PC-3 (cell line): ENCODE measurements around the gene ZFP3. TPM values are rescaled to one million over a fixed set of nuclear protein-coding genes. Genes with fewer than 3 reads are reported as not detected.
"Not testable (repeated sequence)": the region's sequence is repeated elsewhere in the genome, so short reads cannot be mapped to it uniquely, and the experiment has no call there.

ENCODE experiments used
- ATAC-seq: fragments of 200-7000 bp; cut with Tn5 transposase; 2 replicates; pipeline ENCODE4 v1.9.1; 2020; ENCODE audit warnings: mild to moderate bottlenecking, moderate library complexity
- BruUV-seq: library from RNA; stranded (reverse); fragments of 400-500 nt; replicated peaks from 2 replicates; lab custom pipeline; 2021; lab: Mats Ljungman, UMichigan
- CTCF ChIA-PET: fragments of 300-600 bp; sonication (Branson Sonifier 250); formaldehyde crosslinking; loops from one replicate; lab custom pipeline; 2022; ENCODE audit warnings: antibody characterized with exemption; lab: Charles Lee
- POLR2A ChIA-PET: fragments of 300-600 bp; sonication (Branson Sonifier 250); formaldehyde crosslinking; loops from one replicate; lab custom pipeline; 2022; ENCODE audit warnings: antibody characterized with exemption; ENCODE audit not compliant: unreplicated experiment; lab: Charles Lee
- DNase-seq: peaks from one replicate; pipeline ENCODE4 v3.0.0-alpha.2; 2015
- H2AFZ ChIP-seq: fragments of 300-600 bp; sonication (generic); 2 replicates; pipeline ENCODE4 v1.6.0; 2016; ENCODE audit warnings: antibody characterized with exemption, low read length
- H3F3A ChIP-seq: fragments of 300-600 bp; sonication (generic); one replicate; pipeline ENCODE4 v1.6.0; 2017; ENCODE audit warnings: antibody characterized with exemption, low read length, control low read depth, mild to moderate bottlenecking; ENCODE audit not compliant: unreplicated experiment
- H3K27ac ChIP-seq: fragments of 300-600 bp; sonication (generic); 2 replicates; pipeline ENCODE4 v1.5.1; 2016; ENCODE audit warnings: mild to moderate bottlenecking, low read length
- H3K27me3 ChIP-seq: fragments of 300-600 bp; sonication (generic); 2 replicates; pipeline ENCODE4 v1.6.1; 2016; ENCODE audit warnings: low read length, mixed read lengths
- H3K36me3 ChIP-seq: fragments of 300-600 bp; sonication (generic); 2 replicates; pipeline ENCODE4 v1.6.1; 2016; ENCODE audit warnings: low read depth, mixed run types, low read length, mixed read lengths
- H3K4me1 ChIP-seq: fragments of 300-600 bp; sonication (generic); 2 replicates; pipeline ENCODE4 v1.5.1; 2016; ENCODE audit warnings: low read length; ENCODE audit not compliant: insufficient read depth
- H3K4me2 ChIP-seq: fragments of 300-600 bp; sonication (generic); 2 replicates; pipeline ENCODE4 v1.6.0; 2016; ENCODE audit warnings: low read length
- H3K4me3 ChIP-seq: fragments of 300-600 bp; sonication (generic); 2 replicates; pipeline ENCODE4 v1.5.1; 2016; ENCODE audit warnings: mild to moderate bottlenecking, low read length, mixed read lengths
- H3K79me2 ChIP-seq: fragments of 300-600 bp; sonication (generic); 2 replicates; pipeline ENCODE4 v1.6.1; 2017; ENCODE audit warnings: low read length, mixed read lengths
- H3K9ac ChIP-seq: fragments of 300-600 bp; sonication (generic); 2 replicates; pipeline ENCODE4 v1.6.0; 2016; ENCODE audit warnings: mild to moderate bottlenecking, low read length
- H3K9me2 ChIP-seq: fragments of 300-600 bp; sonication (generic); replicated peaks from 2 replicates; pipeline ENCODE4 v1.6.1; 2016; ENCODE audit warnings: mixed run types, low read length, mixed read lengths
- H3K9me3 ChIP-seq: fragments of 300-600 bp; sonication (generic); 2 replicates; pipeline ENCODE4 v1.6.1; 2016; ENCODE audit warnings: low read length, mixed read lengths
- H4K20me1 ChIP-seq: fragments of 300-600 bp; sonication (generic); 2 replicates; pipeline ENCODE4 v1.6.1; 2016; ENCODE audit warnings: low read length, mixed read lengths
- EZH2 ChIP-seq: fragments of 300-600 bp; sonication (generic); IDR thresholded peaks from one replicate; pipeline ENCODE4 v1.6.1; 2017; ENCODE audit warnings: antibody characterized with exemption, mild to moderate bottlenecking, low read length; ENCODE audit not compliant: unreplicated experiment
- EZH2phosphoT487 ChIP-seq: fragments of 300-600 bp; sonication (generic); IDR thresholded peaks from 2 replicates; pipeline ENCODE4 v1.6.1; 2018; ENCODE audit warnings: mild to moderate bottlenecking, antibody characterized with exemption, low read length, borderline replicate concordance
- intact Hi-C: fragments of 100-400 bp; cut with micrococcal nuclease; formaldehyde crosslinking; loops from 2 replicates; pipeline ENCODE4 v1.9.0; 2023
- total RNA-seq: library from RNA; depleted of rRNA; stranded (reverse); fragments of >200 nt; gene quantifications from 2 replicates; pipeline ENCODE4 v1.2.3, GENCODE V29; 2014
- TF ChIP-seq, protein P1 (sequence below): fragments of 300-600 bp; sonication (generic); conservative IDR thresholded peaks from 2 replicates; pipeline ENCODE4 v1.5.1; 2017; ENCODE audit warnings: antibody characterized with exemption, low read depth, mild to moderate bottlenecking, low read length

The ZFP3 gene
- total RNA-seq, 1 experiment from 2014 or later, result 0.84 TPM

GRCh38 chr17:5115673-5116651 lies 37.7 kb downstream of the ZFP3 start, which contains the start of gene USP6:
TSS of gene USP6 (plus strand) at chr17:5116032. CDS start at chr17:5130368, 14,336 bp downstream.
- no peaks in the 10 kb centered on the region for H3F3A ChIP-seq
- no peaks in the 10 kb centered on the region for H3K27me3 ChIP-seq
- TF ChIP-seq EZH2 (no peak), EZH2phosphoT487 (no peak)
- TF ChIP-seq, protein P1, sequence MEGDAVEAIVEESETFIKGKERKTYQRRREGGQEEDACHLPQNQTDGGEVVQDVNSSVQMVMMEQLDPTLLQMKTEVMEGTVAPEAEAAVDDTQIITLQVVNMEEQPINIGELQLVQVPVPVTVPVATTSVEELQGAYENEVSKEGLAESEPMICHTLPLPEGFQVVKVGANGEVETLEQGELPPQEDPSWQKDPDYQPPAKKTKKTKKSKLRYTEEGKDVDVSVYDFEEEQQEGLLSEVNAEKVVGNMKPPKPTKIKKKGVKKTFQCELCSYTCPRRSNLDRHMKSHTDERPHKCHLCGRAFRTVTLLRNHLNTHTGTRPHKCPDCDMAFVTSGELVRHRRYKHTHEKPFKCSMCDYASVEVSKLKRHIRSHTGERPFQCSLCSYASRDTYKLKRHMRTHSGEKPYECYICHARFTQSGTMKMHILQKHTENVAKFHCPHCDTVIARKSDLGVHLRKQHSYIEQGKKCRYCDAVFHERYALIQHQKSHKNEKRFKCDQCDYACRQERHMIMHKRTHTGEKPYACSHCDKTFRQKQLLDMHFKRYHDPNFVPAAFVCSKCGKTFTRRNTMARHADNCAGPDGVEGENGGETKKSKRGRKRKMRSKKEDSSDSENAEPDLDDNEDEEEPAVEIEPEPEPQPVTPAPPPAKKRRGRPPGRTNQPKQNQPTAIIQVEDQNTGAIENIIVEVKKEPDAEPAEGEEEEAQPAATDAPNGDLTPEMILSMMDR, result no peak
- POLR2A ChIA-PET, result no interaction called here
- CTCF ChIA-PET, result no interaction called here
- 0 out of 2 replicates have a peak, but pooled peaks cover 6% of the 10 kb centered on the region for H3K36me3 ChIP-seq
- H3K9ac ChIP-seq, result no peak within 1 kb of the TSS
- no peaks in the 10 kb centered on the region for H3K9me3 ChIP-seq
- no TSS peak for BruUV-seq
- DNase-seq (no peak), ATAC-seq (no peak)
- H2AFZ ChIP-seq, result no peak within 1 kb of the TSS
- H3K79me2 ChIP-seq, result peaks cover 4% of the 10 kb centered on the region; the same call in 1 of the 2 replicates
- H4K20me1 ChIP-seq, result no peaks in the 10 kb centered on the region
- no peak within 1 kb of the TSS for H3K27ac ChIP-seq
- intact Hi-C loops, result no loop called here
- H3K9me2 ChIP-seq, result no peaks in the 10 kb centered on the region
- H3K4me2 ChIP-seq, result no peak within 1 kb of the TSS
- H3K4me3 ChIP-seq, result no peak within 1 kb of the TSS
- no peaks in the 10 kb centered on the region; the same call in 1 of the 2 replicates for H3K4me1 ChIP-seq

DNA sequence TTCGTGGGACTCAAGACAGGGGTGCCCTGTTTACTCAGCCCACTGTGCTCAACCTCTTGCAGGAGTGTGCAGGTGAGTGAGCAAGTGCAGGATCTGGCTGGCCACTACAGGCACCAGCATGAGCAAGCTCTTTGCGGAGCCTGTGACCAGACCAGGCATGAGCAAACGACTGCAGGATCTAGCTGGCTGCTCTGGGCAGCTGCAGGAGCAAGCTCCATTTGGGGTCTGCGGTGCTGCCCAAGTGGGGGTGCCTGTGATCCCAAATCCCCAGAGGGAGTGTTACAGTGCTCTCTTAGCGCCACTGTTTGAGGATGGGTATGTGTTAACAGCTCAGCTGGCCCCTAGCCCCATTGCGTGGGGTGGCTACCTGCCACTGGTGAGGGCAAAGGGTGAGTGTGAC lies 40.0 kb downstream of the ZFP3 start:
- Histone ChIP-seq H4K20me1 (no peaks in the 10 kb centered on the region), H3K4me1 (no peaks in the 10 kb centered on the region), H3K36me3 (0 out of 2 replicates have a peak, but pooled peaks cover 6% of the 10 kb centered on the region), H3K27ac (no peak overlapping the region), H3K27me3 (no peaks in the 10 kb centered on the region), H3K79me2 (no peaks in the 10 kb centered on the region), H2AFZ (no peak overlapping the region), H3K9me3 (no peaks in the 10 kb centered on the region), H3K9me2 (no peaks in the 10 kb centered on the region), H3K4me3 (no peak overlapping the region), H3K9ac (no peak overlapping the region), H3K4me2 (no peak overlapping the region), H3F3A (no peaks in the 10 kb centered on the region)
- intact Hi-C loops, result no loop called here
- ChIA-PET CTCF (no interaction called here), POLR2A (no interaction called here)
- DNase-seq, result no peak
- ATAC-seq, result no peak
- TF ChIP-seq EZH2, result no peak
- TF ChIP-seq, protein P1, result no peak
- BruUV-seq, result no TSS peak

DNA sequence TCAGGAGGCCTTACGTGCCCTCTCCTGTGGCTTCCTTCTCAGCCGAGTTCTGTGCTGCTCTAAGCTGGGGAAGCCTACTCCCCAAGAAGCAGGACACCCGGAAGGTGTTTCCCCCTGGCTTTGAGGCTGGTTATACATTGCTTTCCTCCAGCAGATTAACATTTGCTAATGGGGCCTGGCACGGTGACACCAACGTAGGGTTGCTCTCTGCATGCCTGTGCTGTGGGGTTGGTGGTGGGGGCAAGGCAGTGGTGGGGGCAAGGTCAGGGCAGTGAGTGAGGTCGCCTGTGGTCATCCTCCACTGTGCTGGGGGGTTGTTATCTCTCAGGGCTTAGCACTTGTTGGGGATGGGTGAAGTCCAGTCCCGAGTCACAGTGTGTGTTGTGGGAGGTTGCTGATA lies 41.8 kb downstream of the ZFP3 start:
- no TSS peak for BruUV-seq
- Histone ChIP-seq H4K20me1 (no peaks in the 10 kb centered on the region), H3K79me2 (no peaks in the 10 kb centered on the region), H3K9me3 (no peaks in the 10 kb centered on the region), H3K27me3 (no peaks in the 10 kb centered on the region), H3K36me3 (no peaks in the 10 kb centered on the region), H3K9me2 (no peaks in the 10 kb centered on the region), H2AFZ (no peak overlapping the region), H3F3A (no peaks in the 10 kb centered on the region), H3K9ac (no peak overlapping the region), H3K4me2 (no peak overlapping the region), H3K4me3 (no peak overlapping the region), H3K27ac (no peak overlapping the region), H3K4me1 (no peaks in the 10 kb centered on the region)
- ATAC-seq, result no peak
- CTCF ChIA-PET, result no interaction called here
- POLR2A ChIA-PET, result no interaction called here
- no peak for DNase-seq
- intact Hi-C loops, result no loop called here
- TF ChIP-seq EZH2phosphoT487 (no peak), EZH2 (no peak)
- TF ChIP-seq, protein P1, result no peak

DNA sequence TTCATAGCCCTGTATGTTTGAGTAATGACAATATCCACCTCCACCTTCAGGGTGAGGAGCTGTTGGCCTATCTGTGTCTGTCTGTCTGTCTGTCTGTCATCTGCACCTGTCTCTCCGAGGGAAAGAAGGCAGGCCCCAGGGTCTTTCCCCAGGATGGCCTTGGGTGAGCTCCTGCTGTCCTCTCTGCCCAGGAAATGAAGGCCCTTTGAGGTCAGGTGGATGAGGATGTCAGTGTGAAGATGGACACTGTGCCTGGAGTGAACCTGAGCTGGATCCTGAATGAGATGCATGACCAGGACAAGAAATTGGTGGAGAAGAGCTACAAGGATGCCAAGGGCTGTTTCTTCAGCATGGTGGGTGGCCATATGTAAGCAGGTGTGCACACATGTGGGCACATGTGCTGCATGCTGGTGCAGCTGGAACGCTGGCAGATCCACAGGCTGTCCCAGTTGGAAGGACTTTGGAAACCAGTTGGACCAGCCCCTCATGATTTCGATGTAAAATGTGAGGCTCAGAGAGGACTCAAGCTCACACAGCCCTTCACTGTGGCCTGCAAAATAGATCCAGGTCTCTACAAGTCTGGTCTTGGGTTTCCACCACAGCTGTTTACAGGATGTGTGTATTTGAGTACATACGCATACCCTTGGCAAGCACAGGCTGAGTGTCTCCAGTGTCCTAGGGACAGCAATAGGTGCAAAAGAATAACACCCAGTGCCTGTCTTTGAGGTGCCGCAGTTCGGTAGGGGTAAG lies 42.3 kb downstream of the ZFP3 start:
- H3K27me3 ChIP-seq, CTCF ChIA-PET, DNase-seq, H3K79me2 ChIP-seq, H3K4me2 ChIP-seq, H3F3A ChIP-seq, H3K9me3 ChIP-seq, H4K20me1 ChIP-seq, POLR2A ChIA-PET, H2AFZ ChIP-seq, BruUV-seq, H3K9me2 ChIP-seq, H3K9ac ChIP-seq, intact Hi-C loops, H3K27ac ChIP-seq, ATAC-seq, H3K36me3 ChIP-seq, H3K4me3 ChIP-seq, H3K4me1 ChIP-seq: not testable (repeated sequence)
